HCT116 (cell line): ENCODE results near the gene CEP20. TPM values are rescaled to one million over a fixed set of nuclear protein-coding genes. Genes with fewer than 3 reads are reported as not detected.

ENCODE experiments used
- ATAC-seq: fragments of 200-7000 bp; cut with Tn5 transposase; 2 replicates; pipeline ENCODE4 v1.9.1; 2020; ENCODE audit warnings: mild to moderate bottlenecking, moderate library complexity
- BruUV-seq: library from RNA; stranded (reverse); fragments of 400-500 nt; replicated peaks from 2 replicates; lab custom pipeline; 2021; lab: Mats Ljungman, UMichigan
- CTCF ChIA-PET: fragments of 300-600 bp; sonication (Branson Sonifier 250); formaldehyde crosslinking; loops from one replicate; lab custom pipeline; 2021; ENCODE audit warnings: antibody characterized with exemption; lab: Charles Lee
- POLR2A ChIA-PET: fragments of 300-600, 350-600 bp; sonication (Branson Sonifier 250); formaldehyde crosslinking; loops from one replicate; lab custom pipeline; 2021; ENCODE audit warnings: antibody characterized with exemption; lab: Charles Lee
- RAD21 ChIA-PET, 2 experiments: fragments of 300-600 bp; sonication (Branson Sonifier 250); formaldehyde crosslinking; loops; one replicate each; lab custom pipeline; 2023; ENCODE audit warnings: low total read pairs in 2 of 2; ENCODE audit not compliant: uncharacterized antibody in 2 of 2, unreplicated experiment in 2 of 2, low non-redundant PET in 1 of 2; lab: Charles Lee
- DNase-seq: peaks from one replicate; pipeline ENCODE4 v3.0.0-alpha.2; 2010; ENCODE audit warnings: low read depth, low spot score
- H2AFZ ChIP-seq: fragments of 200-600 bp; shearing (Covaris generic), sonication (generic); 2 replicates; pipeline ENCODE4 v1.6.1; 2017; ENCODE audit warnings: low read depth, mixed run types, mixed read lengths, antibody characterized with exemption, low read length; ENCODE audit not compliant: poor library complexity, severe bottlenecking
- H3K27ac ChIP-seq: 2 replicates; pipeline ENCODE4 v1.5.1; 2012; ENCODE audit warnings: low read depth, low read length
- H3K27me3 ChIP-seq: fragments of 200-600 bp; sonication (generic); 2 replicates; pipeline ENCODE4 v1.6.1; 2016; ENCODE audit warnings: mixed run types, low read length, mixed read lengths; ENCODE audit not compliant: insufficient read depth
- H3K36me3 ChIP-seq, 2 experiments: fragments of 200-500 bp in 1 of 2; fragments of 200-600 bp in 1 of 2; sonication (Bioruptor generic) in 1 of 2; sonication (generic) in 1 of 2; 2 replicates each; pipeline versions ENCODE4 v1.5.1 to v1.6.1; 2014 to 2016; ENCODE audit warnings: low read length in 2 of 2, inconsistent platforms in 1 of 2, mixed read lengths in 1 of 2, mixed run types in 1 of 2; ENCODE audit not compliant: insufficient read depth in 2 of 2, control insufficient read depth in 1 of 2
- H3K4me1 ChIP-seq, 2 experiments: fragments of 200-600 bp in 1 of 2; sonication (generic) in 1 of 2; 2 replicates each; pipeline versions ENCODE4 v1.5.1 to v1.6.1; 2012 to 2017; ENCODE audit warnings: low read length in 2 of 2, inconsistent platforms in 1 of 2, mild to moderate bottlenecking in 1 of 2, mixed read lengths in 1 of 2, mixed run types in 1 of 2, moderate library complexity in 1 of 2; ENCODE audit not compliant: insufficient read depth in 2 of 2, control insufficient read depth in 1 of 2
- H3K4me2 ChIP-seq: fragments of 200-600 bp; sonication (generic); 2 replicates; pipeline ENCODE4 v1.6.1; 2017; ENCODE audit warnings: mixed run types, low read length, mixed read lengths
- H3K4me3 ChIP-seq, 2 experiments: fragments of 200-600 bp in 1 of 2; sonication (generic) in 1 of 2; replicated peaks in 1 of 2; 2 replicates each; pipeline ENCODE4 v1.5.1; 2011 to 2016; ENCODE audit warnings: low read length in 2 of 2, control low read depth in 1 of 2, low read depth in 1 of 2, mild to moderate bottlenecking in 1 of 2, mixed read lengths in 1 of 2, mixed run types in 1 of 2
- H3K79me2 ChIP-seq: fragments of 200-600 bp; sonication (generic); 2 replicates; pipeline ENCODE4 v1.6.1; 2017; ENCODE audit warnings: mild to moderate bottlenecking, mixed run types, low read length, moderate library complexity, mixed read lengths; ENCODE audit not compliant: insufficient read depth
- H3K9ac ChIP-seq: fragments of 200-600 bp; sonication (generic); 2 replicates; pipeline ENCODE4 v1.6.1; 2016; ENCODE audit warnings: low read length, mixed read lengths
- H3K9me2 ChIP-seq: fragments of 200-600 bp; sonication (generic), shearing (Covaris generic); 2 replicates; pipeline ENCODE4 v1.6.1; 2017; ENCODE audit warnings: mixed run types, mild to moderate bottlenecking, moderate library complexity; ENCODE audit not compliant: insufficient read depth
- H3K9me3 ChIP-seq, 2 experiments: fragments of 200-500 bp in 1 of 2; fragments of 200-600 bp in 1 of 2; sonication (Bioruptor generic) in 1 of 2; sonication (generic) in 1 of 2; 2 replicates each; pipeline ENCODE4 v1.6.1; 2014 to 2017; ENCODE audit warnings: low read length in 2 of 2, mixed read lengths in 2 of 2, inconsistent platforms in 1 of 2, low read depth in 1 of 2, mild to moderate bottlenecking in 1 of 2, mixed run types in 1 of 2, moderate library complexity in 1 of 2; ENCODE audit not compliant: control insufficient read depth in 1 of 2, insufficient read depth in 1 of 2
- H4K20me1 ChIP-seq: fragments of 200-600 bp; sonication (generic), shearing (Covaris generic); 2 replicates; pipeline ENCODE4 v1.6.1; 2017; ENCODE audit warnings: mixed run types, mild to moderate bottlenecking, moderate library complexity; ENCODE audit not compliant: insufficient read depth
- EGR1 ChIP-seq: IDR thresholded peaks from 2 replicates; pipeline ENCODE4 v1.6.1; 2012; ENCODE audit warnings: low read depth
- JUND ChIP-seq: IDR thresholded peaks from 2 replicates; pipeline ENCODE4 v1.6.1; 2012
- SIN3A ChIP-seq: IDR thresholded peaks from 2 replicates; pipeline ENCODE4 v1.6.1; 2012; ENCODE audit warnings: low read depth
- SRF ChIP-seq: IDR thresholded peaks from 2 replicates; pipeline ENCODE4 v1.6.1; 2012; ENCODE audit warnings: low read depth
- ZBTB33 ChIP-seq: IDR thresholded peaks from 2 replicates; pipeline ENCODE4 v1.6.1; 2011; ENCODE audit warnings: mild to moderate bottlenecking, low read length, moderate library complexity; ENCODE audit not compliant: insufficient replicate concordance; ENCODE audit errors: extremely low read depth
- ZNF274 ChIP-seq: fragments of 200-500 bp; sonication (Bioruptor generic); IDR thresholded peaks from 2 replicates; pipeline ENCODE4 v1.6.1; 2014; ENCODE audit warnings: mild to moderate bottlenecking, low read depth, low read length, inconsistent platforms
- intact Hi-C: fragments of 100-400 bp; cut with micrococcal nuclease; formaldehyde crosslinking; loops from 2 replicates; pipeline ENCODE4 v1.10.0; 2022
- total RNA-seq: library from RNA; stranded (reverse); gene quantifications from one replicate; pipeline ENCODE4 v1.2.1, GENCODE V29; 2021; ENCODE audit not compliant: unreplicated experiment
- TF ChIP-seq, protein P1 (sequence below): IDR thresholded peaks from 2 replicates; pipeline ENCODE4 v1.6.1; 2012

The CEP20 gene
- total RNA-seq, 1 experiment from 2014 or later: 67.7 TPM

- no peaks in the 10 kb centered on the region for H3K9me2 ChIP-seq
- RAD21 ChIA-PET: interaction anchor here in 1 of 2 experiments (1.6 kb wide), 1 partner anchor 13 kb away, joined by 3 read pairs; no protein-coding TSS in a partner anchor
- peaks cover 9 to 21% of the 10 kb centered on the region in 2 experiments; a peak in 3 of 4 replicates for H3K4me1 ChIP-seq
- intact Hi-C loops: loop anchor here (5.0 kb wide), 1 partner anchor 135 kb away; no protein-coding TSS in a partner anchor
- peak overlapping the region; percentile 88 to 99 for H3K4me3 ChIP-seq
- H3K27ac ChIP-seq: no peak overlapping the region
- H4K20me1 ChIP-seq: no peaks in the 10 kb centered on the region
- POLR2A ChIA-PET: interaction anchor here (1.2 to 1.6 kb wide), 3 partner anchors 12 to 111 kb away, joined by 3 to 15 read pairs (median 6); no protein-coding TSS in a partner anchor
- H3K79me2 ChIP-seq: peaks cover 60% of the 10 kb centered on the region
- H3K9ac ChIP-seq: peak overlapping the region; percentile 94
- H3K36me3 ChIP-seq: peaks cover 0 to 9% of the 10 kb centered on the region in 2 experiments; a peak in 3 of 4 replicates
- no peak overlapping the region for H2AFZ ChIP-seq
- no TSS peak for BruUV-seq
- CTCF ChIA-PET: interaction anchor here (2.1 kb wide), 1 partner anchor 13 kb away, joined by 19 read pairs; no protein-coding TSS in a partner anchor
- no peaks in the 10 kb centered on the region for H3K27me3 ChIP-seq
- DNase-seq (no peak), ATAC-seq (no peak)
- no peaks in the 10 kb centered on the region for H3K9me3 ChIP-seq
- peak overlapping the region; percentile 77 for H3K4me2 ChIP-seq
- no peak for TF ChIP-seq SRF
- no peak for TF ChIP-seq EGR1
These were observed 1.1 kb downstream of the CEP20 start for GRCh38 chr16:15887283-15887682.

GRCh38 chr16:15886078-15886477, 2.3 kb downstream of the CEP20 start:
- TF ChIP-seq JUND (no peak), SIN3A (no peak), ZBTB33 (no peak), ZNF274 (no peak)
- TF ChIP-seq, protein P1, sequence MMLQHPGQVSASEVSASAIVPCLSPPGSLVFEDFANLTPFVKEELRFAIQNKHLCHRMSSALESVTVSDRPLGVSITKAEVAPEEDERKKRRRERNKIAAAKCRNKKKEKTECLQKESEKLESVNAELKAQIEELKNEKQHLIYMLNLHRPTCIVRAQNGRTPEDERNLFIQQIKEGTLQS: no peak
- peak overlapping the region; percentile 1; the same call in 1 of the 2 replicates for H3K4me2 ChIP-seq
- H3K36me3 ChIP-seq: peaks cover 11 to 13% of the 10 kb centered on the region in 2 experiments; a peak in 3 of 4 replicates
- intact Hi-C loops: loop anchor here (5.0 kb wide), 1 partner anchor 136 kb away; no protein-coding TSS in a partner anchor
- no peak overlapping the region for H3K27ac ChIP-seq
- no peak overlapping the region for H2AFZ ChIP-seq
- H3K9me3 ChIP-seq: no peaks in the 10 kb centered on the region
- ATAC-seq (no peak), DNase-seq (no peak)
- RAD21 ChIA-PET: no interaction called here
- no peaks in the 10 kb centered on the region for H3K9me2 ChIP-seq
- H4K20me1 ChIP-seq: no peaks in the 10 kb centered on the region
- CTCF ChIA-PET: no interaction called here
- peaks cover 9 to 21% of the 10 kb centered on the region in 2 experiments; a peak in 3 of 4 replicates for H3K4me1 ChIP-seq
- POLR2A ChIA-PET: interaction anchor here (1.2 kb wide), 1 partner anchor 14 kb away, joined by 3 read pairs; no protein-coding TSS in a partner anchor
- H3K4me3 ChIP-seq: no peak overlapping the region
- no peaks in the 10 kb centered on the region for H3K27me3 ChIP-seq
- H3K9ac ChIP-seq: no peak overlapping the region
- BruUV-seq: no TSS peak
- peaks cover 72% of the 10 kb centered on the region for H3K79me2 ChIP-seq
